GM21619 (cell line): ENCODE measurements around the gene KCNN1.

ENCODE experiments used
- ATAC-seq: cut with Tn5 transposase; IDR thresholded peaks from one replicate; pipeline ENCODE4 v1.9.1; 2021; ENCODE audit not compliant: unreplicated experiment

The KCNN1 gene

GRCh38 chr19:17946965-17947784, 19.7 kb upstream of the KCNN1 start:
- ATAC-seq: peak; percentile 25

- peak; percentile 27 for ATAC-seq
Measured at GRCh38 chr19:17947815-17948513, 18.9 kb upstream of the KCNN1 start.

- ATAC-seq: no peak
Measured at GRCh38 chr19:17948514-17948900, 18.4 kb upstream of the KCNN1 start.

GRCh38 chr19:17948931-17949930, 17.7 kb upstream of the KCNN1 start:
- ATAC-seq: no peak

GRCh38 chr19:17949956-17950309, 17.0 kb upstream of the KCNN1 start:
- no peak for ATAC-seq

- ATAC-seq: no peak
Measured at GRCh38 chr19:17950310-17951156, 16.4 kb upstream of the KCNN1 start.

- ATAC-seq: no peak
Measured at GRCh38 chr19:17951157-17951989, 15.5 kb upstream of the KCNN1 start.

- no peak for ATAC-seq
Measured at GRCh38 chr19:17951990-17952976, 14.6 kb upstream of the KCNN1 start.

- ATAC-seq: no peak
Measured at GRCh38 chr19:17953316-17953801, 13.5 kb upstream of the KCNN1 start.

- ATAC-seq: no peak
Measured at GRCh38 chr19:17953869-17954268, 13.0 kb upstream of the KCNN1 start.

GRCh38 chr19:17954401-17954800, 12.5 kb upstream of the KCNN1 start:
- ATAC-seq: no peak

GRCh38 chr19:17957149-17957849, 9.6 kb upstream of the KCNN1 start:
- no peak for ATAC-seq

GRCh38 chr19:17957885-17958284, 9.0 kb upstream of the KCNN1 start:
- ATAC-seq: no peak

GRCh38 chr19:17963936-17964691, 2.8 kb upstream of the KCNN1 start:
- no peak for ATAC-seq

- ATAC-seq: no peak
Measured at GRCh38 chr19:17965370-17966128, 1.4 kb upstream of the KCNN1 start.

GRCh38 chr19:17966129-17966483, 801 bp upstream of the KCNN1 start:
- ATAC-seq: no peak
